HG03520 (cell line): ENCODE measurements around the gene TCL1B.

Source experiments
- ATAC-seq: cut with Tn5 transposase; IDR thresholded peaks from one replicate; pipeline ENCODE4 v1.9.1; 2021; ENCODE audit warnings: mild to moderate bottlenecking, moderate library complexity; ENCODE audit not compliant: unreplicated experiment

TCL1B gene

GRCh38 chr14:95666450-95666849 is 19.8 kb upstream of the TCL1B start:
- no peak for ATAC-seq

GRCh38 chr14:95667249-95667693 is 19.0 kb upstream of the TCL1B start:
- ATAC-seq, result no peak

- no peak for ATAC-seq
These were observed 17.9 kb upstream of the TCL1B start for GRCh38 chr14:95668235-95668772.

GRCh38 chr14:95674613-95675012 is 11.6 kb upstream of the TCL1B start:
- no peak for ATAC-seq

- no peak for ATAC-seq
These were observed 10.7 kb upstream of the TCL1B start for GRCh38 chr14:95675486-95675885.

GRCh38 chr14:95677179-95677835 is 8.9 kb upstream of the TCL1B start:
- no peak for ATAC-seq

GRCh38 chr14:95679148-95679815 is 6.9 kb upstream of the TCL1B start:
- ATAC-seq, result no peak

- no peak for ATAC-seq
These were observed 6.1 kb upstream of the TCL1B start for GRCh38 chr14:95679998-95680735.

GRCh38 chr14:95681153-95681552 is 5.1 kb upstream of the TCL1B start:
- ATAC-seq, result no peak

GRCh38 chr14:95683793-95684192 is 2.4 kb upstream of the TCL1B start:
- no peak for ATAC-seq

- no peak for ATAC-seq
These were observed 709 bp downstream of the TCL1B start for GRCh38 chr14:95686935-95687334.

GRCh38 chr14:95689441-95689840 is 3.2 kb downstream of the TCL1B start:
- no peak for ATAC-seq

GRCh38 chr14:95690815-95691214 is 4.6 kb downstream of the TCL1B start:
- no peak for ATAC-seq

GRCh38 chr14:95691591-95691990 is 5.4 kb downstream of the TCL1B start:
- ATAC-seq, result no peak

- ATAC-seq, result no peak
These were observed 5.9 kb downstream of the TCL1B start for GRCh38 chr14:95692109-95692508.

- no peak for ATAC-seq
These were observed 8.8 kb downstream of the TCL1B start for GRCh38 chr14:95695051-95695450.

- ATAC-seq, result no peak
These were observed 9.7 kb downstream of the TCL1B start for GRCh38 chr14:95695913-95696312.

GRCh38 chr14:95696741-95697140 is 10.5 kb downstream of the TCL1B start:
- no peak for ATAC-seq

- ATAC-seq, result peak; percentile 46
These were observed 11.5 kb downstream of the TCL1B start for GRCh38 chr14:95697764-95698163.

- ATAC-seq, result no peak
These were observed 12.1 kb downstream of the TCL1B start for GRCh38 chr14:95698287-95698686.

GRCh38 chr14:95699412-95699811 is 13.2 kb downstream of the TCL1B start:
- peak; percentile 40 for ATAC-seq
